ENCODE results near the gene ZNF71. TPM values are rescaled to one million over a fixed set of nuclear protein-coding genes. Genes with fewer than 3 reads are reported as not detected.
"Not testable (repeated sequence)": the region's sequence is repeated elsewhere in the genome, so short reads cannot be mapped to it uniquely, and the experiment has no call there.

The ZNF71 gene
- polyA plus RNA-seq, 3 donors: 2.6 to 4.0 (median 4.0) TPM

DNA sequence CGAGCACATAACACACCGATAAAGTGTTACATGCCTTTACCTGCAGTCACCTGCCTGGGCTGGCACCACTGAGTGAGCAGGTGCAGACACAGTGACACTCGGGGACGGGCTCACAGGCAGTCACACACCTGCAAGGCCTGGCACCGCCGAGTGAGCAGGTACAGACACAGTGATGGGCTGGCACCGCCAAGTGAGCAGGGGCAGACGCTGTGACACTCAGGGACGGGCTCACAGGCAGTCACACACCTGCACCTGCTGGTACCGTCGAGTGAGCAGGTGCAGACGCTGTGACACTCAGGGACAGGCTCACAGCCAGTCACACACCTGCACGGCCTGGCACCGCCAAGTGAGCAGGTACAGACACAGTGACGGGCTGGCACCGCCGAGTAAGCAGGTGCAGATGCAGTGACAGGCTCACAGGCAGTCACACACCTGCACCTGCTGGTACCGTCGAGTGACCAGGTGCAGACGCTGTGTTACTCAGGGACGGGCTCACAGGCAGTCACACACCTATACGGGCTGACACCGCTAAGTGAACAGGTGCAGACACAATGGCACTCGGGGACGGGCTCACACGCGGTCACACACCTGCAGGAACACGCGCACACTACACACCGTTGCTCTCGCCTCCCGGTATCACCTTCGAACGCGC lies 76.0 kb downstream of the ZNF71 start:
- peak overlapping the region; percentile 90 for H2AFZ ChIP-seq (ENCODE audit: insufficient read depth, low read depth, low read length, poor library complexity, severe bottlenecking)
- TF ChIP-seq, protein P1, sequence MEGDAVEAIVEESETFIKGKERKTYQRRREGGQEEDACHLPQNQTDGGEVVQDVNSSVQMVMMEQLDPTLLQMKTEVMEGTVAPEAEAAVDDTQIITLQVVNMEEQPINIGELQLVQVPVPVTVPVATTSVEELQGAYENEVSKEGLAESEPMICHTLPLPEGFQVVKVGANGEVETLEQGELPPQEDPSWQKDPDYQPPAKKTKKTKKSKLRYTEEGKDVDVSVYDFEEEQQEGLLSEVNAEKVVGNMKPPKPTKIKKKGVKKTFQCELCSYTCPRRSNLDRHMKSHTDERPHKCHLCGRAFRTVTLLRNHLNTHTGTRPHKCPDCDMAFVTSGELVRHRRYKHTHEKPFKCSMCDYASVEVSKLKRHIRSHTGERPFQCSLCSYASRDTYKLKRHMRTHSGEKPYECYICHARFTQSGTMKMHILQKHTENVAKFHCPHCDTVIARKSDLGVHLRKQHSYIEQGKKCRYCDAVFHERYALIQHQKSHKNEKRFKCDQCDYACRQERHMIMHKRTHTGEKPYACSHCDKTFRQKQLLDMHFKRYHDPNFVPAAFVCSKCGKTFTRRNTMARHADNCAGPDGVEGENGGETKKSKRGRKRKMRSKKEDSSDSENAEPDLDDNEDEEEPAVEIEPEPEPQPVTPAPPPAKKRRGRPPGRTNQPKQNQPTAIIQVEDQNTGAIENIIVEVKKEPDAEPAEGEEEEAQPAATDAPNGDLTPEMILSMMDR (IDR thresholded peaks at IDR 0.05): no peak
- H3K27ac ChIP-seq (ENCODE audit: low read depth in 1 of 2, low read length in 2 of 2): no peak overlapping the region
- peaks cover 37 to 69% of the 10 kb centered on the region in 2 donors for H3K9me3 ChIP-seq (replicated peaks in 1 of 2; ENCODE audit: control insufficient read depth in 1 of 2, insufficient read depth in 1 of 2, low read length in 2 of 2)
- H3K4me1 Mint-ChIP-seq: peaks cover 13% of the 10 kb centered on the region
- peak overlapping the region; percentile 82 to 88 for H3K4me3 Mint-ChIP-seq
- H3K4me3 ChIP-seq (replicated peaks in 1 of 3; ENCODE audit: low read depth in 2 of 3, low read length in 3 of 3): peak overlapping the region; percentile 26 to 78 (median 41)
- H3K27ac Mint-ChIP-seq: peak overlapping the region in 1 of 7 donors; percentile 69
- H3K4me2 ChIP-seq (replicated peaks; ENCODE audit: extremely low read depth, low read length, poor library complexity, severe bottlenecking): peak overlapping the region; percentile 79
- H3K9ac ChIP-seq (ENCODE audit: insufficient read depth, low read length, poor library complexity, severe bottlenecking): no peak overlapping the region
- H4K20me1 ChIP-seq (ENCODE audit: insufficient read depth, low read length): no peaks in the 10 kb centered on the region
- DNase-seq: no peak
- WGBS (ENCODE audit: insufficient coverage): 40% methylated on average over 35 of the region's 35 CpGs
- no peaks in the 10 kb centered on the region for H3K36me3 Mint-ChIP-seq
- H3K36me3 ChIP-seq (replicated peaks in 1 of 2; ENCODE audit: control insufficient read depth in 1 of 2, insufficient read depth in 2 of 2, low read length in 2 of 2): no peaks in the 10 kb centered on the region
- H3K4me1 ChIP-seq (ENCODE audit: control insufficient read depth in 1 of 2, insufficient read depth in 2 of 2, low read length in 2 of 2): peaks cover 12 to 18% of the 10 kb centered on the region in 2 donors
- H3K27me3 ChIP-seq (ENCODE audit: control insufficient read depth in 2 of 2, insufficient read depth in 2 of 2, low read length in 2 of 2): no peaks in the 10 kb centered on the region
- H3K27me3 Mint-ChIP-seq (ENCODE audit: low read depth in 3 of 3): peaks cover 0 to 3% (median 0%) of the 10 kb centered on the region in 3 donors
- intact Hi-C loops (cut with micrococcal nuclease): no loop called here
- H3K79me2 ChIP-seq (ENCODE audit: insufficient read depth, low read length): no peaks in the 10 kb centered on the region
- H3K9me3 Mint-ChIP-seq: peaks cover 30 to 67% (median 49%) of the 10 kb centered on the region in 7 donors

DNA sequence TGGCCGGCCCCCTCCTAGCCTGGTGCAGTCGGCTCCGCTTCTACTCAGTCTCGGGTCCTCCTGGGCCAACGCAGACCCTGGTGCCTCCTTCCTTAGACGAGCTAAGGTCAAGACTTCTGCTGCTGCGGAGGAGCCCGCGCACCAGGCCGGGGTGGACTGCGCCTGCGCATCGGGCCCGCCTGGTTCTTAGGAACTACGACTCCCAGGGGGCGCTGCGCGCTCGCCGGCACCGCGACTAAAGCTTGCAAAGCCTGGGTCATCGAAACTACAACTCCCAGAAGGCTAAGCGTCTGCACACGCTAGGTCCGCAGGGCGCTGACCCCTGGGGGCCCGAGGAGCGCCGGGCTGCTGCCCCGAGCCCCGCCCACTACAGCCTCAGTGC lies 76.5 kb downstream of the ZNF71 start, which contains the start of gene ZNF835:
Gene ZNF835 (minus strand): TSS at position 145 of the 382 bp plus-strand sequence. CDS start 6,559 bp downstream, outside the sequence.
- Mint-ChIP-seq H3K27ac (peak within 1 kb of the TSS in 3 of 7 donors; percentile 15 to 69 (median 46)), H3K4me3 (peak within 1 kb of the TSS; percentile 82 to 88), H3K36me3 (no peaks in the 10 kb centered on the region), H3K27me3 (ENCODE audit: low read depth in 3 of 3) (peaks cover 0 to 3% (median 0%) of the 10 kb centered on the region in 3 donors), H3K9me3 (peaks cover 25 to 67% (median 44%) of the 10 kb centered on the region in 7 donors), H3K4me1 (peaks cover 13% of the 10 kb centered on the region)
- intact Hi-C loops (cut with micrococcal nuclease): no loop called here
- DNase-seq: peak; percentile 78 to 80 (median 79)
- WGBS (ENCODE audit: insufficient coverage): 0% methylated on average over 32 of the region's 32 CpGs
- no peak within 1 kb of the TSS for H3K27ac ChIP-seq (ENCODE audit: low read depth in 1 of 2, low read length in 2 of 2)
- H2AFZ ChIP-seq (ENCODE audit: insufficient read depth, low read depth, low read length, poor library complexity, severe bottlenecking): peak within 1 kb of the TSS; percentile 90
- H3K27me3 ChIP-seq (ENCODE audit: control insufficient read depth in 2 of 2, insufficient read depth in 2 of 2, low read length in 2 of 2): no peaks in the 10 kb centered on the region
- no peaks in the 10 kb centered on the region for H3K79me2 ChIP-seq (ENCODE audit: insufficient read depth, low read length)
- H3K4me3 ChIP-seq (replicated peaks in 1 of 3; ENCODE audit: low read depth in 2 of 3, low read length in 3 of 3): peak within 1 kb of the TSS; percentile 26 to 78 (median 41)
- no peak within 1 kb of the TSS for H3K9ac ChIP-seq (ENCODE audit: insufficient read depth, low read length, poor library complexity, severe bottlenecking)
- no peaks in the 10 kb centered on the region for H3K36me3 ChIP-seq (replicated peaks in 1 of 2; ENCODE audit: control insufficient read depth in 1 of 2, insufficient read depth in 2 of 2, low read length in 2 of 2)
- TF ChIP-seq, protein P1 (IDR thresholded peaks at IDR 0.05): peak; percentile 40
- H3K4me1 ChIP-seq (ENCODE audit: control insufficient read depth in 1 of 2, insufficient read depth in 2 of 2, low read length in 2 of 2): peaks cover 12 to 18% of the 10 kb centered on the region in 2 donors
- H3K4me2 ChIP-seq (replicated peaks; ENCODE audit: extremely low read depth, low read length, poor library complexity, severe bottlenecking): peak within 1 kb of the TSS; percentile 79
- peaks cover 39 to 67% of the 10 kb centered on the region in 2 donors for H3K9me3 ChIP-seq (replicated peaks in 1 of 2; ENCODE audit: control insufficient read depth in 1 of 2, insufficient read depth in 1 of 2, low read length in 2 of 2)
- no peaks in the 10 kb centered on the region for H4K20me1 ChIP-seq (ENCODE audit: insufficient read depth, low read length)

DNA sequence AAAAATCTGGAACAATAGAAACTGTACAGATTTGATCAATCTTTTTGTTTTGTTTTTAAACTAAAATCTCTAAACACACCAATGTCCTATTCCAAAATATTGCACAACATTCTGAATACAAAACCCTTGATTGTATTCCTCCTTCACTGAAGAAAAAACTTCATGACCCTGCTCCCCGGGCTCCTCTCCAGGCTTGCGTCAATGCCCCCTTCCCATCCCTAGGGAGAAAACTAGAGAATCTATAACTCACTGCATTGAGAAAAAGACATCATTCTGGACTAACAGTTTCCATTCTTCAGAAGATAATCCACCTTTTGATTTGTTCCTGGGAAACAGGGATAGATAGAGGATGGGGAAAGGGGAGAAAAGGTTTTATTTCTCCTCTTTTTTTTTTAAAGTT lies 77.5 kb downstream of the ZNF71 start:
- H3K4me1 Mint-ChIP-seq: peaks cover 13% of the 10 kb centered on the region
- H3K27me3 ChIP-seq (ENCODE audit: control insufficient read depth in 2 of 2, insufficient read depth in 2 of 2, low read length in 2 of 2); H3K4me2 ChIP-seq (replicated peaks; ENCODE audit: extremely low read depth, low read length, poor library complexity, severe bottlenecking); H3K4me3 Mint-ChIP-seq; H3K36me3 Mint-ChIP-seq; H3K27me3 Mint-ChIP-seq (ENCODE audit: low read depth in 3 of 3); H4K20me1 ChIP-seq (ENCODE audit: insufficient read depth, low read length); H3K27ac ChIP-seq (ENCODE audit: low read depth in 1 of 2, low read length in 2 of 2); H2AFZ ChIP-seq (ENCODE audit: insufficient read depth, low read depth, low read length, poor library complexity, severe bottlenecking); H3K9ac ChIP-seq (ENCODE audit: insufficient read depth, low read length, poor library complexity, severe bottlenecking); H3K4me3 ChIP-seq (replicated peaks in 1 of 3; ENCODE audit: low read depth in 2 of 3, low read length in 3 of 3); H3K36me3 ChIP-seq (replicated peaks in 1 of 2; ENCODE audit: control insufficient read depth in 1 of 2, insufficient read depth in 2 of 2, low read length in 2 of 2); intact Hi-C loops (cut with micrococcal nuclease); DNase-seq; H3K79me2 ChIP-seq (ENCODE audit: insufficient read depth, low read length): not testable (repeated sequence)
- H3K9me3 Mint-ChIP-seq: peaks cover 19 to 63% (median 43%) of the 10 kb centered on the region in 7 donors
- Histone ChIP-seq H3K4me1 (ENCODE audit: control insufficient read depth in 1 of 2, insufficient read depth in 2 of 2, low read length in 2 of 2) (peaks cover 12 to 18% of the 10 kb centered on the region in 2 donors), H3K9me3 (replicated peaks in 1 of 2; ENCODE audit: control insufficient read depth in 1 of 2, insufficient read depth in 1 of 2, low read length in 2 of 2) (peaks cover 34 to 64% of the 10 kb centered on the region in 2 donors)
- WGBS (ENCODE audit: insufficient coverage): no CpG with 5 or more reads among the region's 2 CpGs
- peak overlapping the region in 1 of 7 donors; percentile 42 for H3K27ac Mint-ChIP-seq

All from CD14-positive monocyte (primary cell).